ENCODE data around the gene INHBC. TPM values are rescaled to one million over a fixed set of nuclear protein-coding genes. Genes with fewer than 3 reads are reported as not detected.
A peak's percentile ranks its signal among the peaks of the same experiment; 100 is the strongest.
"Not testable (repeated sequence)": the region's sequence is repeated elsewhere in the genome, so short reads cannot be mapped to it uniquely, and the experiment has no call there.

INHBC gene
- total RNA-seq, 2 experiments from 2014 or later, result not detected

GRCh38 chr12:57483466-57483865, 48.9 kb downstream of the INHBC start:
- Mint-ChIP-seq H3K4me3 (no peak overlapping the region), H3K9me3 (no peaks in the 10 kb centered on the region), H3K36me3 (ENCODE audit: low read depth) (peaks cover 25% of the 10 kb centered on the region), H3K27ac (no peak overlapping the region), H3K27me3 (no peaks in the 10 kb centered on the region), H3K4me1 (peaks cover 46% of the 10 kb centered on the region)
- ChIA-PET CTCF (no interaction called here), POLR2A (no interaction called here)
- no peak for DNase-seq

- CTCF ChIA-PET, result interaction anchor here (3.5 to 5.5 kb wide), 2 partner anchors 9 to 26 kb away, joined by 16 to 42 read pairs; partner anchors contain the start of gene GLI1
- no peak overlapping the region for H3K4me3 Mint-ChIP-seq
- no peak for DNase-seq
- H3K4me1 Mint-ChIP-seq, result peaks cover 42% of the 10 kb centered on the region
- POLR2A ChIA-PET, result interaction anchor here (6.9 kb wide), 1 partner anchor 7 kb away, joined by 47 read pairs; the partner anchor contains the start of gene ARHGAP9
- no peaks in the 10 kb centered on the region for H3K9me3 Mint-ChIP-seq
- peaks cover 36% of the 10 kb centered on the region for H3K36me3 Mint-ChIP-seq (ENCODE audit: low read depth)
- H3K27me3 Mint-ChIP-seq, result no peaks in the 10 kb centered on the region
- H3K27ac Mint-ChIP-seq, result no peak overlapping the region
Measured at GRCh38 chr12:57485695-57486094, 51.1 kb downstream of the INHBC start.

GRCh38 chr12:57487055-57487596, 52.5 kb downstream of the INHBC start:
- Mint-ChIP-seq H3K4me3 (peak overlapping the region; percentile 86), H3K4me1 (peaks cover 38% of the 10 kb centered on the region), H3K27ac (peak overlapping the region; percentile 78)

GRCh38 chr12:57487597-57488401, 53.2 kb downstream of the INHBC start, which contains the start of gene MARS1:
MARS1 (plus strand) TSS chr12:57488068; CDS start chr12:57488091, 23 bp downstream.
- H3K4me1 Mint-ChIP-seq, result peaks cover 39% of the 10 kb centered on the region
- POLR2A ChIA-PET, result interaction anchor here (1.1 to 6.9 kb wide), 8 partner anchors 9 to 57 kb away, joined by 3 to 47 read pairs (median 6); partner anchors contain the start of genes ARHGAP9 and DDIT3
- CTCF ChIA-PET, result interaction anchor here (3.5 to 5.5 kb wide), 2 partner anchors 11 to 28 kb away, joined by 16 to 42 read pairs; partner anchors contain the start of gene GLI1
- peaks cover 48% of the 10 kb centered on the region for H3K36me3 Mint-ChIP-seq (ENCODE audit: low read depth)
- peak; percentile 95 for DNase-seq
- peak within 1 kb of the TSS; percentile 78 for H3K27ac Mint-ChIP-seq
- H3K27me3 Mint-ChIP-seq, result no peaks in the 10 kb centered on the region
- no peaks in the 10 kb centered on the region for H3K9me3 Mint-ChIP-seq
- H3K4me3 Mint-ChIP-seq, result peak within 1 kb of the TSS; percentile 86

More at GRCh38 chr12:57487055-57487596, 52.5 kb downstream of the INHBC start:
- Mint-ChIP-seq H3K36me3 (ENCODE audit: low read depth) (peaks cover 43% of the 10 kb centered on the region), H3K27me3 (no peaks in the 10 kb centered on the region), H3K9me3 (no peaks in the 10 kb centered on the region)
- POLR2A ChIA-PET, result interaction anchor here (1.1 to 6.9 kb wide), 6 partner anchors 8 to 57 kb away, joined by 3 to 47 read pairs (median 7); partner anchors contain the start of genes ARHGAP9 and DDIT3
- no peak for DNase-seq
- CTCF ChIA-PET, result interaction anchor here (0.5 to 5.5 kb wide), 3 partner anchors 10 to 63 kb away, joined by 3 to 42 read pairs (median 16); partner anchors contain the start of gene GLI1

- Mint-ChIP-seq H3K9me3 (no peaks in the 10 kb centered on the region), H3K36me3 (ENCODE audit: low read depth) (peaks cover 51% of the 10 kb centered on the region), H3K4me1 (peaks cover 36% of the 10 kb centered on the region), H3K4me3 (peak overlapping the region; percentile 86), H3K27ac (peak overlapping the region; percentile 78), H3K27me3 (no peaks in the 10 kb centered on the region)
- POLR2A ChIA-PET, result interaction anchor here (1.0 to 6.9 kb wide), 8 partner anchors 10 to 56 kb away, joined by 3 to 47 read pairs (median 6); partner anchors contain the start of genes ARHGAP9 and DDIT3
- CTCF ChIA-PET, result interaction anchor here (3.5 to 5.5 kb wide), 2 partner anchors 11 to 29 kb away, joined by 16 to 42 read pairs; partner anchors contain the start of gene GLI1
- no peak for DNase-seq
Measured at GRCh38 chr12:57488402-57489156, 54.0 kb downstream of the INHBC start.

GRCh38 chr12:57489157-57489641, 54.6 kb downstream of the INHBC start:
- ChIA-PET POLR2A (interaction anchor here (1.0 to 6.9 kb wide), 6 partner anchors 10 to 55 kb away, joined by 3 to 47 read pairs (median 7); partner anchors contain the start of genes ARHGAP9 and DDIT3), CTCF (interaction anchor here (5.5 kb wide), 1 partner anchor 12 kb away, joined by 42 read pairs; no protein-coding TSS in a partner anchor)
- Mint-ChIP-seq H3K9me3 (no peaks in the 10 kb centered on the region), H3K27me3 (no peaks in the 10 kb centered on the region), H3K4me3 (peak overlapping the region; percentile 86), H3K36me3 (ENCODE audit: low read depth) (peaks cover 51% of the 10 kb centered on the region), H3K27ac (peak overlapping the region; percentile 78), H3K4me1 (peaks cover 36% of the 10 kb centered on the region)
- no peak for DNase-seq

GRCh38 chr12:57490126-57490525, 55.5 kb downstream of the INHBC start:
- Mint-ChIP-seq H3K27me3 (no peaks in the 10 kb centered on the region), H3K4me3 (no peak overlapping the region), H3K27ac (no peak overlapping the region), H3K9me3 (no peaks in the 10 kb centered on the region), H3K4me1 (peaks cover 36% of the 10 kb centered on the region), H3K36me3 (ENCODE audit: low read depth) (peaks cover 55% of the 10 kb centered on the region)
- no peak for DNase-seq
- ChIA-PET POLR2A (interaction anchor here (1.3 to 6.9 kb wide), 2 partner anchors 11 to 16 kb away, joined by 3 to 47 read pairs; partner anchors contain the start of gene ARHGAP9), CTCF (interaction anchor here (1.3 to 5.5 kb wide), 3 partner anchors 13 to 38 kb away, joined by 3 to 42 read pairs (median 4); no protein-coding TSS in a partner anchor)

- DNase-seq, result no peak
- POLR2A ChIA-PET, result interaction anchor here (1.3 to 6.9 kb wide), 4 partner anchors 13 to 29 kb away, joined by 3 to 47 read pairs (median 4); partner anchors contain the start of genes ARHGAP9 and DDIT3
- H3K36me3 Mint-ChIP-seq (ENCODE audit: low read depth), result peaks cover 66% of the 10 kb centered on the region
- H3K9me3 Mint-ChIP-seq, result no peaks in the 10 kb centered on the region
- H3K4me3 Mint-ChIP-seq, result no peak overlapping the region
- peaks cover 36% of the 10 kb centered on the region for H3K4me1 Mint-ChIP-seq
- peak overlapping the region; percentile 58 for H3K27ac Mint-ChIP-seq
- H3K27me3 Mint-ChIP-seq, result no peaks in the 10 kb centered on the region
- CTCF ChIA-PET, result interaction anchor here (0.6 to 1.8 kb wide), 5 partner anchors 17 to 39 kb away, joined by 3 to 4 read pairs (median 4); no protein-coding TSS in a partner anchor
Measured at GRCh38 chr12:57491393-57492280, 57.1 kb downstream of the INHBC start.

GRCh38 chr12:57495051-57495701, 60.6 kb downstream of the INHBC start:
- H3K27me3 Mint-ChIP-seq, CTCF ChIA-PET, POLR2A ChIA-PET, H3K9me3 Mint-ChIP-seq, H3K27ac Mint-ChIP-seq, H3K4me3 Mint-ChIP-seq, DNase-seq: not testable (repeated sequence)
- Mint-ChIP-seq H3K36me3 (ENCODE audit: low read depth) (peaks cover 74% of the 10 kb centered on the region), H3K4me1 (peaks cover 14% of the 10 kb centered on the region)

GRCh38 chr12:57496822-57497221, 62.2 kb downstream of the INHBC start:
- Mint-ChIP-seq H3K4me1 (peaks cover 7% of the 10 kb centered on the region), H3K27ac (no peak overlapping the region), H3K27me3 (no peaks in the 10 kb centered on the region), H3K4me3 (no peak overlapping the region), H3K36me3 (ENCODE audit: low read depth) (peaks cover 73% of the 10 kb centered on the region), H3K9me3 (no peaks in the 10 kb centered on the region)
- ChIA-PET POLR2A (interaction anchor here (1.0 to 1.4 kb wide), 3 partner anchors 20 to 50 kb away, joined by 4 to 7 read pairs (median 5); partner anchors contain the start of genes DCTN2 and DDIT3), CTCF (interaction anchor here (0.7 to 1.0 kb wide), 2 partner anchors 20 to 38 kb away, joined by 3 read pairs; no protein-coding TSS in a partner anchor)
- no peak for DNase-seq
